Measurements from ENCODE around the gene SNX5. TPM values are rescaled to one million over a fixed set of nuclear protein-coding genes. Genes with fewer than 3 reads are reported as not detected.

Gene SNX5
- total and polyA plus RNA-seq, 2 of the 13 experiments (the other 11 are each of a cell fraction or from before 2014, with no cell fraction given) = 664 to 1,040 TPM

DNA sequence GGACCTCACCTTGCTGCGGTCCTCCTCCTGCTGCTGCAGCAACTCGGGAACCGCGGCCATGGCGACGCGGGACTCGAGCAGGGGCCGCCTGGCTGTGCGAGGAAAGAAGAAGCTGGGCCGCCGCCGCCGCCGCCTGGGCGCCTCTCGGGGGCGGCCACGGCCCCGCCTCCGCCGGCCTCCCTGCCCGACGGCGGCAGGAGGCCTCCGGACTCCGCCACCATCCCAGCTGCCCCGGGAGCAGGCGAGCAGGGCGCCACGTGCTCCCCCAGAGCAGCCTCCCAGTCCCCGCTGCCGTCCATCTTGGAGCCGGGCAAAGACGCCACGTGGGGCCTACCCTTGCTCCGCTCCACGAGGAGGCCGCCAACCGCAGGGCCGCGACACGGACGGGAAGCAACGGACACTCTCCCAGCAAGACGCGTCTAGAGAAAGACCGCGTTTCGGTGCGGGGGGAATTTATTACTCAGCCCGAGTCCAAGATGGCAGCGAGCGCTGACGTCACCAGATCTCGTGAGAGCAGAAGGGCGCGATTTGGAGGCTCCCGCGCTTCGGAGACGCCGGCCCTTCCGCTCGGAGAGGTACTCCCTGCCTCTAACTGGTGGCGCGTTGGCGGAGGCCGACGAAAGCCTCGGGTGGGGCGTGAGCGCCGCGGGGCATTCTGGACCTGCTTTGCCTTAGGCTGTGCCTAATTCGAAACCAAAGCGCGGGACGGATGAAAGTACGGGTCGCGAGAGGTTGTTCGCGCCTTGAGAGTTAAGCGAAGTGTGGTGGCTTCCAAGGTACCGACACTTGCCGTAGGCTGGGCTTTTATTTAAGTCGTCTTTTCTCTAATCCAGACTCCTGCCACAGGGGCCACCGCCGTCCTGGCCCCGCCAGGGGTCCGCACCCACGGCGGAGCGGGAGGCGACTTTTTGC, at the start of gene SNX5, which contains the start of gene MGME1 (continued):
- TF ChIP-seq SNRNP70 (IDR thresholded peaks at IDR 0.05; ENCODE audit: low read depth, low read length) (no peak), ZNF451 (CRISPR knock-in tag; IDR thresholded peaks at IDR 0.05) (peak; percentile 83; the same call in 1 of the 2 replicates), ZNF652 (CRISPR knock-in tag; IDR thresholded peaks at IDR 0.05; ENCODE audit: borderline replicate concordance, low read depth) (peak; percentile 15; the same call in 1 of the 2 replicates), BRF2 (CRISPR knock-in tag; IDR thresholded peaks at IDR 0.05) (peak; percentile 96), ZEB1 (IDR thresholded peaks at IDR 0.05; ENCODE audit: insufficient replicate concordance, low read depth) (no peak), ZNF614 (CRISPR knock-in tag; IDR thresholded peaks at IDR 0.05; ENCODE audit: borderline replicate concordance) (peak; percentile 76; the same call in 1 of the 2 replicates), TSC22D2 (CRISPR knock-in tag; IDR thresholded peaks at IDR 0.05; ENCODE audit: borderline replicate concordance) (0 out of 2 replicates have a peak, but pooled peaks have one; percentile 2), SP140L (CRISPR knock-in tag; IDR thresholded peaks at IDR 0.05; ENCODE audit: borderline replicate concordance) (0 out of 2 replicates have a peak, but pooled peaks have one; percentile 56), EED (CRISPR knock-in tag; IDR thresholded peaks at IDR 0.05) (peak; percentile 87), ZNF224 (CRISPR knock-in tag; IDR thresholded peaks at IDR 0.05) (peak; percentile 97), ZNF788 (CRISPR knock-in tag; IDR thresholded peaks at IDR 0.05; ENCODE audit: borderline replicate concordance) (peak; percentile 99), SP1 (IDR thresholded peaks at IDR 0.05) (peak; percentile 60; the same call in 1 of the 2 replicates), SP1 (CRISPR knock-in tag; IDR thresholded peaks at IDR 0.05) (peak; percentile 70; the same call in 1 of the 2 replicates), ARID4A (CRISPR knock-in tag; IDR thresholded peaks at IDR 0.05; ENCODE audit: borderline replicate concordance) (peak; percentile 98), ZBTB7B (CRISPR knock-in tag; IDR thresholded peaks at IDR 0.05) (peak; percentile 82)
- TF ChIP-seq, protein P1, sequence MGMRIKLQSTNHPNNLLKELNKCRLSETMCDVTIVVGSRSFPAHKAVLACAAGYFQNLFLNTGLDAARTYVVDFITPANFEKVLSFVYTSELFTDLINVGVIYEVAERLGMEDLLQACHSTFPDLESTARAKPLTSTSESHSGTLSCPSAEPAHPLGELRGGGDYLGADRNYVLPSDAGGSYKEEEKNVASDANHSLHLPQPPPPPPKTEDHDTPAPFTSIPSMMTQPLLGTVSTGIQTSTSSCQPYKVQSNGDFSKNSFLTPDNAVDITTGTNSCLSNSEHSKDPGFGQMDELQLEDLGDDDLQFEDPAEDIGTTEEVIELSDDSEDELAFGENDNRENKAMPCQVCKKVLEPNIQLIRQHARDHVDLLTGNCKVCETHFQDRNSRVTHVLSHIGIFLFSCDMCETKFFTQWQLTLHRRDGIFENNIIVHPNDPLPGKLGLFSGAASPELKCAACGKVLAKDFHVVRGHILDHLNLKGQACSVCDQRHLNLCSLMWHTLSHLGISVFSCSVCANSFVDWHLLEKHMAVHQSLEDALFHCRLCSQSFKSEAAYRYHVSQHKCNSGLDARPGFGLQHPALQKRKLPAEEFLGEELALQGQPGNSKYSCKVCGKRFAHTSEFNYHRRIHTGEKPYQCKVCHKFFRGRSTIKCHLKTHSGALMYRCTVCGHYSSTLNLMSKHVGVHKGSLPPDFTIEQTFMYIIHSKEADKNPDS (CRISPR knock-in tag; IDR thresholded peaks at IDR 0.05) = peak; percentile 95; the same call in 1 of the 2 replicates
- TF ChIP-seq, protein P2, sequence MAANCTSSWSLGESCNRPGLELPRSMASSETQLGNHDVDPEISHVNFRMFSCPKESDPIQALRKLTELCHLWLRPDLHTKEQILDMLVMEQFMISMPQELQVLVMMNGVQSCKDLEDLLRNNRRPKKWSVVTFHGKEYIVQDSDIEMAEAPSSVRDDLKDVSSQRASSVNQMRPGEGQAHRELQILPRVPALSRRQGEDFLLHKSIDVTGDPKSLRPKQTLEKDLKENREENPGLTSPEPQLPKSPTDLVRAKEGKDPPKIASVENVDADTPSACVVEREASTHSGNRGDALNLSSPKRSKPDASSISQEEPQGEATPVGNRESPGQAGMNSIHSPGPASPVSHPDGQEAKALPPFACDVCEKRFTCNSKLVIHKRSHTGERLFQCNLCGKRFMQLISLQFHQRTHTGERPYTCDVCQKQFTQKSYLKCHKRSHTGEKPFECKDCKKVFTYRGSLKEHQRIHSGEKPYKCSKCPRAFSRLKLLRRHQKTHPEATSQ (CRISPR knock-in tag; IDR thresholded peaks at IDR 0.05; ENCODE audit: borderline replicate concordance) = peak; percentile 90
- TF ChIP-seq, protein P3, sequence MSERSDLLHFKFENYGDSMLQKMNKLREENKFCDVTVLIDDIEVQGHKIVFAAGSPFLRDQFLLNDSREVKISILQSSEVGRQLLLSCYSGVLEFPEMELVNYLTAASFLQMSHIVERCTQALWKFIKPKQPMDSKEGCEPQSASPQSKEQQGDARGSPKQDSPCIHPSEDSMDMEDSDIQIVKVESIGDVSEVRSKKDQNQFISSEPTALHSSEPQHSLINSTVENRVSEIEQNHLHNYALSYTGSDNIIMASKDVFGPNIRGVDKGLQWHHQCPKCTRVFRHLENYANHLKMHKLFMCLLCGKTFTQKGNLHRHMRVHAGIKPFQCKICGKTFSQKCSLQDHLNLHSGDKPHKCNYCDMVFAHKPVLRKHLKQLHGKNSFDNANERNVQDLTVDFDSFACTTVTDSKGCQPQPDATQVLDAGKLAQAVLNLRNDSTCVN (CRISPR knock-in tag; IDR thresholded peaks at IDR 0.05; ENCODE audit: borderline replicate concordance) = peak; percentile 84
